Fibroblast of lung (primary cell): ENCODE measurements around the gene ITSN1. TPM values are rescaled to one million over a fixed set of nuclear protein-coding genes. Genes with fewer than 3 reads are reported as not detected.

Experiments used
- DNase-seq, 2 donors: peaks; one replicate each; pipeline versions ENCODE4 v3.0.0 to v3.0.0-alpha.2; 2010; ENCODE audit warnings: low read depth in 2 of 2
- H2AFZ ChIP-seq: 2 replicates; pipeline ENCODE4 v1.5.1; 2012; ENCODE audit warnings: low read length, control low read depth, inconsistent platforms
- H3K27ac ChIP-seq: 2 replicates; pipeline ENCODE4 v1.5.1; 2011; ENCODE audit warnings: low read length, control low read depth; ENCODE audit not compliant: insufficient read depth
- H3K27me3 ChIP-seq: 2 replicates; pipeline ENCODE4 v1.5.1; 2011; ENCODE audit warnings: mild to moderate bottlenecking, low read length; ENCODE audit not compliant: control insufficient read depth, insufficient read depth
- H3K36me3 ChIP-seq: 2 replicates; pipeline ENCODE4 v1.5.1; 2011; ENCODE audit warnings: low read length; ENCODE audit not compliant: control insufficient read depth, insufficient read depth
- H3K4me1 ChIP-seq: 2 replicates; pipeline ENCODE4 v1.5.1; 2011; ENCODE audit warnings: low read length; ENCODE audit not compliant: control insufficient read depth, insufficient read depth; ENCODE audit errors: extremely low read depth
- H3K4me2 ChIP-seq: 2 replicates; pipeline ENCODE4 v1.5.1; 2011; ENCODE audit warnings: low read length, control low read depth; ENCODE audit not compliant: insufficient read depth; ENCODE audit errors: extremely low read depth
- H3K4me3 ChIP-seq, 4 experiments: fragments of 200-600 bp in 1 of 4; sonication (generic) in 1 of 4; replicated peaks in 1 of 4; 2 replicates each; pipeline ENCODE4 v1.5.1; 2011 to 2016; ENCODE audit warnings: low read length in 4 of 4, low read depth in 3 of 4, mild to moderate bottlenecking in 3 of 4, control low read depth in 2 of 4, inconsistent platforms in 1 of 4, mixed read lengths in 1 of 4; ENCODE audit not compliant: insufficient read depth in 1 of 4; ENCODE audit errors: control extremely low read depth in 1 of 4
- H3K79me2 ChIP-seq: 2 replicates; pipeline ENCODE4 v1.5.1; 2012; ENCODE audit warnings: mild to moderate bottlenecking, low read length, inconsistent platforms; ENCODE audit not compliant: control insufficient read depth, insufficient read depth
- H3K9ac ChIP-seq: 2 replicates; pipeline ENCODE4 v1.5.1; 2011; ENCODE audit warnings: mild to moderate bottlenecking, low read length, control low read depth; ENCODE audit not compliant: insufficient read depth
- H3K9me3 ChIP-seq: 2 replicates; pipeline ENCODE4 v1.5.1; 2012; ENCODE audit warnings: low read depth, low read length; ENCODE audit not compliant: control insufficient read depth, insufficient read depth
- H4K20me1 ChIP-seq: 2 replicates; pipeline ENCODE4 v1.5.1; 2011; ENCODE audit warnings: low read length; ENCODE audit not compliant: control insufficient read depth, insufficient read depth; ENCODE audit errors: extremely low read depth
- EZH2 ChIP-seq: IDR thresholded peaks from 2 replicates; pipeline ENCODE4 v1.5.1; 2012; ENCODE audit warnings: low read length, control low read depth, mild to moderate bottlenecking; ENCODE audit errors: missing control alignments
- polyA plus RNA-seq, 2 donors: library from polyadenylated mRNA; depleted of rRNA in 1 of 2; stranded (reverse) in 1 of 2; unstranded in 1 of 2; fragments of >200 nt; gene quantifications; 2 replicates each; pipeline ENCODE4 v1.2.1, GENCODE V29; 2011 to 2012; ENCODE audit warnings: missing spikeins in 1 of 2
- total RNA-seq: library from RNA; depleted of rRNA; stranded (reverse); fragments of >200 nt; gene quantifications from 2 replicates; pipeline ENCODE4 v1.2.1, GENCODE V29; 2014
- TF ChIP-seq, protein P1 (sequence below), 2 donors: IDR thresholded peaks in 1 of 2; conservative IDR thresholded peaks in 1 of 2; 1 replicate in 1 of 2; 2 replicates in 1 of 2; pipeline ENCODE4 v1.5.1; 2011 to 2012; ENCODE audit warnings: low read length in 2 of 2, control low read depth in 1 of 2, inconsistent platforms in 1 of 2, low read depth in 1 of 2, mild to moderate bottlenecking in 1 of 2

Gene ITSN1
- total and polyA plus RNA-seq, 2 donors (not counting 1 experiment from before 2014, with no cell fraction given): 34.7 to 63.1 TPM

- Histone ChIP-seq H3K79me2 (no peaks in the 10 kb centered on the region), H3K27me3 (no peaks in the 10 kb centered on the region), H3K27ac (no peak overlapping the region), H2AFZ (no peak overlapping the region), H4K20me1 (no peaks in the 10 kb centered on the region), H3K4me2 (no peak overlapping the region), H3K9me3 (no peaks in the 10 kb centered on the region), H3K4me3 (no peak overlapping the region), H3K4me1 (no peaks in the 10 kb centered on the region), H3K36me3 (peaks cover 4% of the 10 kb centered on the region), H3K9ac (no peak overlapping the region)
- TF ChIP-seq, protein P1, sequence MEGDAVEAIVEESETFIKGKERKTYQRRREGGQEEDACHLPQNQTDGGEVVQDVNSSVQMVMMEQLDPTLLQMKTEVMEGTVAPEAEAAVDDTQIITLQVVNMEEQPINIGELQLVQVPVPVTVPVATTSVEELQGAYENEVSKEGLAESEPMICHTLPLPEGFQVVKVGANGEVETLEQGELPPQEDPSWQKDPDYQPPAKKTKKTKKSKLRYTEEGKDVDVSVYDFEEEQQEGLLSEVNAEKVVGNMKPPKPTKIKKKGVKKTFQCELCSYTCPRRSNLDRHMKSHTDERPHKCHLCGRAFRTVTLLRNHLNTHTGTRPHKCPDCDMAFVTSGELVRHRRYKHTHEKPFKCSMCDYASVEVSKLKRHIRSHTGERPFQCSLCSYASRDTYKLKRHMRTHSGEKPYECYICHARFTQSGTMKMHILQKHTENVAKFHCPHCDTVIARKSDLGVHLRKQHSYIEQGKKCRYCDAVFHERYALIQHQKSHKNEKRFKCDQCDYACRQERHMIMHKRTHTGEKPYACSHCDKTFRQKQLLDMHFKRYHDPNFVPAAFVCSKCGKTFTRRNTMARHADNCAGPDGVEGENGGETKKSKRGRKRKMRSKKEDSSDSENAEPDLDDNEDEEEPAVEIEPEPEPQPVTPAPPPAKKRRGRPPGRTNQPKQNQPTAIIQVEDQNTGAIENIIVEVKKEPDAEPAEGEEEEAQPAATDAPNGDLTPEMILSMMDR (conservative IDR thresholded peaks at IDR 0.05 in 1 of 2, IDR thresholded peaks at IDR 0.05 in 1 of 2; ENCODE audit: low read depth in 1 of 2, low read length in 2 of 2): no peak
- no peak for TF ChIP-seq EZH2
- no peak for DNase-seq
Measured at GRCh38 chr21:33797565-33797964, 155.3 kb downstream of the ITSN1 start.

GRCh38 chr21:33799378-33800090 is 157.2 kb downstream of the ITSN1 start:
- H3K4me1 ChIP-seq: no peaks in the 10 kb centered on the region

GRCh38 chr21:33800753-33801423 is 158.6 kb downstream of the ITSN1 start:
- H3K36me3 ChIP-seq: peaks cover 4% of the 10 kb centered on the region
- H3K79me2 ChIP-seq: no peaks in the 10 kb centered on the region
- no peak overlapping the region for H3K4me2 ChIP-seq
- no peak overlapping the region for H3K9ac ChIP-seq
- no peaks in the 10 kb centered on the region for H3K4me1 ChIP-seq
- H3K27me3 ChIP-seq: no peaks in the 10 kb centered on the region
- no peak overlapping the region for H3K27ac ChIP-seq
- TF ChIP-seq EZH2: no peak
- TF ChIP-seq, protein P1 (conservative IDR thresholded peaks at IDR 0.05 in 1 of 2, IDR thresholded peaks at IDR 0.05 in 1 of 2; ENCODE audit: low read depth in 1 of 2, low read length in 2 of 2): no peak
- no peak for DNase-seq
- H2AFZ ChIP-seq: no peak overlapping the region
- no peaks in the 10 kb centered on the region for H4K20me1 ChIP-seq
- no peak overlapping the region for H3K4me3 ChIP-seq
- no peaks in the 10 kb centered on the region for H3K9me3 ChIP-seq

More at GRCh38 chr21:33799378-33800090, 157.2 kb downstream of the ITSN1 start:
- H3K36me3 ChIP-seq: peaks cover 4% of the 10 kb centered on the region
- no peak overlapping the region for H2AFZ ChIP-seq
- DNase-seq: peak in 1 of 2 donors; percentile 47
- H3K79me2 ChIP-seq: no peaks in the 10 kb centered on the region
- H3K9ac ChIP-seq: no peak overlapping the region
- H3K27ac ChIP-seq: no peak overlapping the region
- H3K27me3 ChIP-seq: no peaks in the 10 kb centered on the region
- TF ChIP-seq EZH2: no peak
- TF ChIP-seq, protein P1 (conservative IDR thresholded peaks at IDR 0.05 in 1 of 2, IDR thresholded peaks at IDR 0.05 in 1 of 2; ENCODE audit: low read depth in 1 of 2, low read length in 2 of 2): no peak
- no peaks in the 10 kb centered on the region for H4K20me1 ChIP-seq
- H3K9me3 ChIP-seq: no peaks in the 10 kb centered on the region
- no peak overlapping the region for H3K4me3 ChIP-seq
- no peak overlapping the region for H3K4me2 ChIP-seq
